B cell (primary cell): ENCODE results near the gene SYNGR3. TPM values are rescaled to one million over a fixed set of nuclear protein-coding genes. Genes with fewer than 3 reads are reported as not detected.

Experiments used
- ATAC-seq: fragments of 200-7000 bp; cut with Tn5 transposase; one replicate; pipeline ENCODE4 v1.10.0; 2021; ENCODE audit warnings: low read depth, mild to moderate bottlenecking, moderate number of reproducible peaks, moderate library complexity
- CTCF ChIA-PET: fragments of 350-600 bp; sonication (Branson Sonifier 250); formaldehyde crosslinking; loops from one replicate; lab custom pipeline; 2021; ENCODE audit warnings: antibody characterized with exemption, inconsistent platforms; lab: Charles Lee
- POLR2A ChIA-PET: fragments of 350-600 bp; sonication (Branson Sonifier 250); formaldehyde crosslinking; loops from one replicate; lab custom pipeline; 2021; ENCODE audit warnings: antibody characterized with exemption; lab: Charles Lee
- DNase-seq: peaks from one replicate; pipeline ENCODE4 v3.0.0; 2013
- H2AFZ ChIP-seq: 2 replicates; pipeline ENCODE4 v1.6.1; 2012; ENCODE audit warnings: mild to moderate bottlenecking, low read depth, low read length; ENCODE audit not compliant: insufficient read depth, poor library complexity, severe bottlenecking
- H3K27ac ChIP-seq, 2 donors: 1 replicate in 1 of 2; 2 replicates in 1 of 2; pipeline ENCODE4 v1.5.1; 2012 to 2013; ENCODE audit warnings: low read length in 2 of 2, mild to moderate bottlenecking in 2 of 2, moderate library complexity in 1 of 2
- H3K27me3 ChIP-seq, 4 experiments: fragments of 200-600 bp in 1 of 4; sonication (generic) in 1 of 4; replicated peaks in 1 of 4; 1 replicate in 2 of 4; 2 replicates in 2 of 4; pipeline versions ENCODE4 v1.6.1 to v1.7.0; 2013 to 2016; ENCODE audit warnings: low read length in 3 of 4, mild to moderate bottlenecking in 2 of 4, mixed read lengths in 1 of 4, moderate library complexity in 1 of 4; ENCODE audit not compliant: insufficient read depth in 4 of 4, control insufficient read depth in 3 of 4; ENCODE audit errors: control extremely low read depth in 1 of 4
- H3K36me3 ChIP-seq, 2 experiments: replicated peaks in 1 of 2; 1 replicate in 1 of 2; 2 replicates in 1 of 2; pipeline versions ENCODE4 v1.6.1 to v1.7.1; 2013; ENCODE audit warnings: low read length in 1 of 2; ENCODE audit not compliant: insufficient read depth in 2 of 2, control insufficient read depth in 1 of 2; ENCODE audit errors: control extremely low read depth in 1 of 2, extremely low read depth in 1 of 2
- H3K4me1 ChIP-seq, 2 donors: fragments of 200-600 bp in 1 of 2; sonication (generic) in 1 of 2; 1 replicate in 1 of 2; 2 replicates in 1 of 2; pipeline versions ENCODE4 v1.5.1 to v1.6.1; 2013 to 2017; ENCODE audit warnings: low read length in 2 of 2; ENCODE audit not compliant: control insufficient read depth in 2 of 2, insufficient read depth in 2 of 2
- H3K4me2 ChIP-seq: replicated peaks from 2 replicates; pipeline ENCODE3; 2012; ENCODE audit warnings: mild to moderate bottlenecking, low read depth, low read length; ENCODE audit not compliant: poor library complexity, severe bottlenecking
- H3K4me3 ChIP-seq, 5 experiments: fragments of 200-600 bp in 1 of 5; sonication (generic) in 1 of 5; 1 replicate in 3 of 5; 2 replicates in 2 of 5; pipeline versions ENCODE4 v1.5.1 to v1.7.0; 2011 to 2016; ENCODE audit warnings: low read length in 4 of 5, mild to moderate bottlenecking in 4 of 5, low read depth in 2 of 5, control low read depth in 1 of 5, moderate library complexity in 1 of 5; ENCODE audit not compliant: insufficient read depth in 1 of 5; ENCODE audit errors: control extremely low read depth in 1 of 5, extremely low read depth in 1 of 5
- H3K79me2 ChIP-seq: fragments of 200-600 bp; sonication (generic); one replicate; pipeline ENCODE4 v1.6.0; 2016; ENCODE audit warnings: low read length; ENCODE audit not compliant: control insufficient read depth, insufficient read depth
- H3K9ac ChIP-seq: fragments of 200-600 bp; sonication (generic); 2 replicates; pipeline ENCODE4 v1.6.1; 2017; ENCODE audit warnings: mild to moderate bottlenecking, low read length, moderate library complexity
- H3K9me3 ChIP-seq, 3 donors: one replicate each; pipeline versions ENCODE4 v1.6.1 to v1.7.1; 2013; ENCODE audit warnings: low read length in 2 of 3; ENCODE audit not compliant: control insufficient read depth in 2 of 3, insufficient read depth in 1 of 3; ENCODE audit errors: control extremely low read depth in 1 of 3
- H4K20me1 ChIP-seq: 2 replicates; pipeline ENCODE4 v1.6.0; 2012; ENCODE audit warnings: mild to moderate bottlenecking, low read length; ENCODE audit not compliant: insufficient read depth, control insufficient read depth, poor library complexity, severe bottlenecking
- H3K27ac Mint-ChIP-seq: one replicate; pipeline ENCODE4 v1.8.0; 2021; ENCODE audit warnings: mixed read lengths
- H3K27me3 Mint-ChIP-seq: one replicate; pipeline ENCODE4 v1.8.0; 2021; ENCODE audit warnings: mixed read lengths
- H3K4me1 Mint-ChIP-seq: one replicate; pipeline ENCODE4 v1.8.0; 2021; ENCODE audit warnings: mixed read lengths
- H3K4me3 Mint-ChIP-seq: one replicate; pipeline ENCODE4 v1.8.0; 2021; ENCODE audit warnings: mixed read lengths
- H3K9me3 Mint-ChIP-seq: one replicate; pipeline ENCODE4 v1.8.0; 2022; ENCODE audit warnings: mixed read lengths; ENCODE audit not compliant: insufficient read depth
- EZH2 ChIP-seq: IDR thresholded peaks from 2 replicates; pipeline ENCODE4 v1.6.1; 2012; ENCODE audit warnings: borderline replicate concordance, low read depth, mild to moderate bottlenecking, moderate library complexity, low read length; ENCODE audit not compliant: insufficient read depth, poor library complexity, severe bottlenecking
- WGBS: methylation state at CpG from one replicate; pipeline ENCODE4 v1.1.5; 2013; ENCODE audit warnings: missing lambda C conversion rate; ENCODE audit not compliant: insufficient coverage; 5-methylcytosine and 5-hydroxymethylcytosine counted together
- intact Hi-C: fragments of 100-400 bp; cut with micrococcal nuclease; formaldehyde crosslinking; loops from one replicate; pipeline ENCODE4 v1.10.0; 2022
- polyA plus RNA-seq: library from polyadenylated mRNA; depleted of rRNA; stranded (reverse); fragments of >200 nt; gene quantifications from 2 replicates; pipeline ENCODE4 v1.2.3, GENCODE V29; 2012
- total RNA-seq, 2 donors: library from RNA; stranded (reverse); fragments of 120-200 nt in 1 of 2; gene quantifications; 1 replicate in 1 of 2; 2 replicates in 1 of 2; pipeline versions ENCODE4 v1.2.3 to v1.2.4, GENCODE V29; 2013 to 2022
- TF ChIP-seq, protein P1 (sequence below): fragments of 200-600 bp; IDR thresholded peaks from one replicate; pipeline ENCODE4 v1.8.0; 2022; ENCODE audit warnings: antibody characterized with exemption, mild to moderate bottlenecking

Gene SYNGR3
- total and polyA plus RNA-seq, 2 donors (not counting 1 experiment from before 2014, with no cell fraction given), result 19.5 to 19.8 TPM

DNA sequence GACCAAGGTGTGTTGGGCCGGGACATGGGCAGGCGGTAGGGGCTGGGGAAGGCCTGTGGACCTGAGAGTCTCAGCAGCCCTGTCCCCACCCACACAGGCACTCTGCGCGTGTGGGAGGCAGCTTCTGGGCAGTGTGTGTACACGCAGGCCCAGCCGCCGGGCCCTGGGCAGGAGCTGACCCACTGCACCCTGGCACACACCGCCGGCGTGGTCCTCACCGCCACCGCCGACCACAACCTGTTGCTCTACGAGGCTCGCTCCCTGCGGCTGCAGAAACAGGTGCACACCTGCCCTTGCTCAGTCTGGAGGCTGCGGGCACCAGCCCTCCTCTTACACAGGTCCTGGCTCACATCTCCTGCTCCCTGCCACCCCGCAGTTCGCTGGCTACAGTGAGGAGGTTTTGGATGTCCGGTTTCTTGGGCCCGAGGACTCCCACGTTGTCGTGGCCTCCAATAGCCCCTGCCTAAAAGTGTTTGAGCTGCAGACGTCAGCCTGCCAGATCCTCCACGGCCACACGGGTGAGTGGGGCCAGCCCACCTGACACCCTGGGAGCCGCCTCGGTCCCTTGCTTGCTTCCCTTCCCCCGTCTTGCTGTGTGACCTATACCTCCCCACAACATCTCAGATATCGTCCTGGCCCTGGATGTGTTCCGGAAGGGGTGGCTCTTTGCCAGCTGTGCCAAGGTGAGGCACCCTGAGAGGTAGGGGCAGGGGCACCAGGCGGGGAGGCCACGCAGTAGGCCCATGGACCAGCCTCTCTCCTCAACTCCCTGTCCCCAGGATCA is 14.1 kb upstream of the SYNGR3 start:
- Histone ChIP-seq H3K79me2 (peaks cover 40% of the 10 kb centered on the region), H3K4me1 (peaks cover 9 to 31% of the 10 kb centered on the region in 2 donors), H3K36me3 (peaks cover 0 to 42% of the 10 kb centered on the region in 2 experiments), H3K4me2 (no peak overlapping the region), H3K4me3 (no peak overlapping the region), H4K20me1 (peaks cover 48% of the 10 kb centered on the region), H3K27ac (no peak overlapping the region), H3K9ac (no peak overlapping the region), H2AFZ (no peak overlapping the region), H3K27me3 (peaks cover 0 to 42% (median 7%) of the 10 kb centered on the region in 4 experiments), H3K9me3 (peaks cover 0 to 6% (median 0%) of the 10 kb centered on the region in 3 donors)
- DNase-seq (no peak), ATAC-seq (no peak)
- Mint-ChIP-seq H3K9me3 (no peaks in the 10 kb centered on the region), H3K4me3 (no peak overlapping the region), H3K4me1 (peaks cover 21% of the 10 kb centered on the region), H3K27me3 (no peaks in the 10 kb centered on the region), H3K27ac (no peak overlapping the region)
- WGBS, result 97% methylated on average over 31 of the region's 33 CpGs
- ChIA-PET POLR2A (interaction anchor here (0.5 to 1.8 kb wide), 2 partner anchors 11 to 36 kb away, joined by 5 to 7 read pairs; partner anchors contain the start of gene RPS2), CTCF (no interaction called here)
- intact Hi-C loops, result no loop called here
- TF ChIP-seq, protein P1, sequence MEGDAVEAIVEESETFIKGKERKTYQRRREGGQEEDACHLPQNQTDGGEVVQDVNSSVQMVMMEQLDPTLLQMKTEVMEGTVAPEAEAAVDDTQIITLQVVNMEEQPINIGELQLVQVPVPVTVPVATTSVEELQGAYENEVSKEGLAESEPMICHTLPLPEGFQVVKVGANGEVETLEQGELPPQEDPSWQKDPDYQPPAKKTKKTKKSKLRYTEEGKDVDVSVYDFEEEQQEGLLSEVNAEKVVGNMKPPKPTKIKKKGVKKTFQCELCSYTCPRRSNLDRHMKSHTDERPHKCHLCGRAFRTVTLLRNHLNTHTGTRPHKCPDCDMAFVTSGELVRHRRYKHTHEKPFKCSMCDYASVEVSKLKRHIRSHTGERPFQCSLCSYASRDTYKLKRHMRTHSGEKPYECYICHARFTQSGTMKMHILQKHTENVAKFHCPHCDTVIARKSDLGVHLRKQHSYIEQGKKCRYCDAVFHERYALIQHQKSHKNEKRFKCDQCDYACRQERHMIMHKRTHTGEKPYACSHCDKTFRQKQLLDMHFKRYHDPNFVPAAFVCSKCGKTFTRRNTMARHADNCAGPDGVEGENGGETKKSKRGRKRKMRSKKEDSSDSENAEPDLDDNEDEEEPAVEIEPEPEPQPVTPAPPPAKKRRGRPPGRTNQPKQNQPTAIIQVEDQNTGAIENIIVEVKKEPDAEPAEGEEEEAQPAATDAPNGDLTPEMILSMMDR, result no peak
- no peak for TF ChIP-seq EZH2

DNA sequence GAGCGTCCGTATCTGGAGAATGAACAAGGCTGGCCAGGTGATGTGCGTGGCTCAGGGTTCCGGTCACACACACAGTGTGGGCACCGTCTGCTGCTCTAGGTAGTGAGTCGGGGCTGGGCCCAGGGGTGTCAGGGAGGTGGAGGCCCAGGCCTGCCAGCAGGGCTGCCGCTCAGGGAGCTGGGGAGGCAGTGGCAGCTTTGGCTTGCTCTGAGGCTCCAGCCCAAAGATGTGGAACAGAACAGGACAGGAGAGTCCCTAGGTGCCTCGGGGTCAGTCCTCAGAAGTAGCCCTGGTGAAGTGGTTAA is 13.6 kb upstream of the SYNGR3 start:
- peaks cover 35% of the 10 kb centered on the region for H3K79me2 ChIP-seq
- H3K9ac ChIP-seq, result no peak overlapping the region
- no peaks in the 10 kb centered on the region for H3K9me3 Mint-ChIP-seq
- H3K27ac Mint-ChIP-seq, result no peak overlapping the region
- no peak overlapping the region for H3K4me3 Mint-ChIP-seq
- WGBS, result 100% methylated on average over 7 of the region's 8 CpGs
- ChIA-PET POLR2A (interaction anchor here (1.8 kb wide), 1 partner anchor 12 kb away, joined by 7 read pairs; the partner anchor contains the start of gene RPS2), CTCF (no interaction called here)
- H3K4me1 ChIP-seq, result peaks cover 10 to 26% of the 10 kb centered on the region in 2 donors
- no peak overlapping the region for H3K4me2 ChIP-seq
- H3K36me3 ChIP-seq, result peaks cover 0 to 42% of the 10 kb centered on the region in 2 experiments
- TF ChIP-seq, protein P1, result no peak
- no peak for TF ChIP-seq EZH2
- H4K20me1 ChIP-seq, result peaks cover 48% of the 10 kb centered on the region
- H3K27me3 Mint-ChIP-seq, result no peaks in the 10 kb centered on the region
- H3K27ac ChIP-seq, result no peak overlapping the region
- peaks cover 18% of the 10 kb centered on the region for H3K4me1 Mint-ChIP-seq
- no peak overlapping the region for H3K4me3 ChIP-seq
- no peak overlapping the region for H2AFZ ChIP-seq
- intact Hi-C loops, result no loop called here
- H3K27me3 ChIP-seq, result peaks cover 0 to 47% (median 11%) of the 10 kb centered on the region in 4 experiments
- ATAC-seq (no peak), DNase-seq (no peak)
- peaks cover 0 to 6% (median 0%) of the 10 kb centered on the region in 3 donors for H3K9me3 ChIP-seq
